ENCODE measurements around the gene KRT8.

GRCh38 chr12:52942901-52943181, 38.0 kb upstream of the KRT8 start:
- TF ChIP-seq USF1 (IDR thresholded peaks at IDR 0.05) = no peak
- peak; percentile 81; the same call in 1 of the 2 replicates for TF ChIP-seq EP300 (IDR thresholded peaks at IDR 0.05; ENCODE audit: borderline replicate concordance)
- TF ChIP-seq ZBTB7A (IDR thresholded peaks at IDR 0.05; ENCODE audit: low read depth) = no peak
